ENCODE results near the gene ING1.
A peak's percentile ranks its signal among the peaks of the same experiment; 100 is the strongest.
"Not testable (repeated sequence)": the region's sequence is repeated elsewhere in the genome, so short reads cannot be mapped to it uniquely, and the experiment has no call there.

Gene ING1

GRCh38 chr13:110716247-110716515 lies 2.7 kb downstream of the ING1 start:
- peak; percentile 64 for DNase-seq

- no peak for DNase-seq
These were observed 5.7 kb downstream of the ING1 start for GRCh38 chr13:110719036-110719710.

- DNase-seq, result no peak
These were observed 9.5 kb downstream of the ING1 start for GRCh38 chr13:110722971-110723370.

- no peak for DNase-seq
These were observed 10.1 kb downstream of the ING1 start for GRCh38 chr13:110723598-110723997.

- not testable (repeated sequence) for DNase-seq
These were observed 12.7 kb downstream of the ING1 start for GRCh38 chr13:110726153-110726552.

GRCh38 chr13:110726726-110727125 lies 13.2 kb downstream of the ING1 start:
- no peak for DNase-seq

GRCh38 chr13:110731072-110731471 lies 17.6 kb downstream of the ING1 start:
- DNase-seq, result no peak

- no peak for DNase-seq
These were observed 21.1 kb downstream of the ING1 start for GRCh38 chr13:110734561-110734960.

- no peak for DNase-seq
These were observed 24.1 kb downstream of the ING1 start for GRCh38 chr13:110737555-110737954.

- no peak for DNase-seq
These were observed 30.2 kb downstream of the ING1 start for GRCh38 chr13:110743687-110744086.

- no peak for DNase-seq
These were observed 32.9 kb downstream of the ING1 start for GRCh38 chr13:110746438-110746837.

GRCh38 chr13:110748271-110748670 lies 34.8 kb downstream of the ING1 start:
- no peak for DNase-seq

- DNase-seq, result peak; percentile 59
These were observed 42.7 kb downstream of the ING1 start for GRCh38 chr13:110756219-110756631.

GRCh38 chr13:110757296-110757695 lies 43.8 kb downstream of the ING1 start:
- DNase-seq, result no peak

GRCh38 chr13:110758195-110758805 lies 44.8 kb downstream of the ING1 start:
- no peak for DNase-seq

- no peak for DNase-seq
These were observed 46.2 kb downstream of the ING1 start for GRCh38 chr13:110759710-110760109.

GRCh38 chr13:110760611-110761010 lies 47.1 kb downstream of the ING1 start:
- DNase-seq, result no peak

GRCh38 chr13:110766671-110767430 lies 53.4 kb downstream of the ING1 start:
- no peak for DNase-seq

- DNase-seq, result no peak
These were observed 54.0 kb downstream of the ING1 start for GRCh38 chr13:110767476-110767875.

- no peak for DNase-seq
These were observed 55.6 kb downstream of the ING1 start for GRCh38 chr13:110769097-110769496.

- no peak for DNase-seq
These were observed 57.2 kb downstream of the ING1 start for GRCh38 chr13:110770678-110771077.

GRCh38 chr13:110771194-110771593 lies 57.7 kb downstream of the ING1 start:
- DNase-seq, result no peak

- no peak for DNase-seq
These were observed 58.8 kb downstream of the ING1 start for GRCh38 chr13:110772091-110772984.

Measured in NCI-H82 (cell line).